HG03571 (cell line): ENCODE data around the gene RNPEP.
"Not testable (repeated sequence)": the region's sequence is repeated elsewhere in the genome, so short reads cannot be mapped to it uniquely, and the experiment has no call there.

Experiments
- ATAC-seq: cut with Tn5 transposase; IDR thresholded peaks from one replicate; pipeline ENCODE4 v1.9.1; 2021; ENCODE audit not compliant: unreplicated experiment

The RNPEP gene

GRCh38 chr1:201955729-201956143, 26.7 kb upstream of the RNPEP start:
- ATAC-seq: peak; percentile 34

- no peak for ATAC-seq
These were observed 24.1 kb upstream of the RNPEP start for GRCh38 chr1:201958348-201958747.

GRCh38 chr1:201962382-201962781, 20.1 kb upstream of the RNPEP start:
- not testable (repeated sequence) for ATAC-seq

DNA sequence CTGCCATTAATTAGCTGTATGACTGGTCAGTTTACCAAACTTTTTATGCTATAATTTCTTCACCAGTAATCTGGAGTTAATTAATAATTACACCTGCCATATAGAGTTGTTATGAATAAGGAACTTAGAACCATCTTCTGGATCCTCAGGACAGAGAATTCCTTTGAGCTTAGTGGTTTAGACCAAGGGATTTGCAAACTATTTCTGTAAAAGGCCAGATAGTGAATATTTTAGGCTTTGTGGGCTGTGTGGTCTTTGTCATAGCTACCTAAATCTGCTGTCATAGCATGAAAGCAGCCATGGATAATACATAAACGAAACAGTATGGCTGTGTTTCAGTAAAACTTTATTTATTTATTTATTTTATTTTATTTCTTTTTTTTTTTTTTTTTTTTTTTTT, 18.2 kb upstream of the RNPEP start:
- ATAC-seq: no peak

DNA sequence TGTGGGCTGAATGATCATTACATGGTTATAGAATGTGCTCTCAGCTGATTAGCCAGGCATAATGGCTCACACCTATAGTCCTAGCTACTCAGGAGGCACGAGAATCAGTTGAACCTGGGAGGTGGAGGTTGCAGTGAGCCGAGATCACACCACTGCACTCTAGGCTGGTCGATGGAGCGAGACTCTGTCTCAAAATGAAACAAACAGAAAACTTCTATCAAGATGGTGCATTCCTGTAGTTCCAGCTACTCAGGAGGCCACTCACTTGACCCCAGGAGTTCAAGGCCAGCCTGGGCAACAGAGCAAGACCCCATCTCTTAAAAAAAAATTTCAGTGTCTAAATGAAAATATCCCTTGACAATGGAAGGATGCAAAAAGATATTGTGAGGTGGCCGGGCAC, 16.3 kb upstream of the RNPEP start:
- ATAC-seq: no peak

- no peak for ATAC-seq
These were observed 14.1 kb upstream of the RNPEP start for GRCh38 chr1:201968202-201968925.

GRCh38 chr1:201970334-201971159, 11.9 kb upstream of the RNPEP start:
- no peak for ATAC-seq

- peak; percentile 20 for ATAC-seq
These were observed 296 bp upstream of the RNPEP start for GRCh38 chr1:201982082-201982622.

- no peak for ATAC-seq
These were observed 945 bp downstream of the RNPEP start for GRCh38 chr1:201983380-201983805.

DNA sequence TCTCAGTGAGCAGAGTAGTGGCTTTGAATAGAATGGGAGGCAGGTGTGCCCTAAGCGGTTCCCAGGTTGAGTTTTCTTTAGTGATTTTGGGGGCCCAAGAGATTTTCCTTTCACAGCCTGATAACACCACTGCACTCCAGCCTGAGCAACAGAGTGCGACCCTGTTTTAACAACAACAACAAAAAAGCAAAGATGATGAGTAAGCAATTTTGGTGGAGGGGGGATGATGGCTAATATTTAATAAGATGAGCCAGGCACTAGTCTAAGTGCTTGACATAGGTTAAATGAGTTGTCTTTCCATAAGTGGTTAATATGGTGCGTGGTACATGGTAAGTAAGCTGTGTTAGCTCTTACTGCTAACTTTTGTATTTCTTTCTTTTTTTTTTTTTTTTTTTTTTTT, 2.0 kb downstream of the RNPEP start:
- no peak for ATAC-seq

- ATAC-seq: no peak
These were observed 2.9 kb downstream of the RNPEP start for GRCh38 chr1:201985355-201985754.

GRCh38 chr1:201988601-201989000, 6.2 kb downstream of the RNPEP start:
- no peak for ATAC-seq

- ATAC-seq: no peak
These were observed 7.1 kb downstream of the RNPEP start for GRCh38 chr1:201989354-201990128.

GRCh38 chr1:201990427-201990826, 8.0 kb downstream of the RNPEP start:
- ATAC-seq: no peak

- ATAC-seq: no peak
These were observed 17.3 kb downstream of the RNPEP start for GRCh38 chr1:201999625-202000238.

DNA sequence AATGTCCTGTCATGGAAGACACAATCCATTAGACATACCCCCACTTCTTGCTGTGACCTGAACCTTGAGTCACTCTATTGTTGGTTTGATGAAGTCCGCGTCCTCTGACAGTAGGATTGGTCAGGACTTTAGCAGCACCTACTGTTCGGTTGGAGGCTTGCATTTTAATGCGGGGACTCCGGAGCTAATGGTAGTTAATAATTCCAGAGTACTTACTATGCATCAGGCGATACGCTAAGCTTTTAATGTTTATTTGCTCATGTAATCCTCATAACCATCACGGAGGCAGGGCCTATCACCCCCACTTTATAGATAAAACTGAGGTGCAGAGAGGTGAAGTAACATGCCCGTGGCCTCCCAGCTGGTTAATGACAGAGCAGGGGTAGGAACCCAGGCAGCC, 20.1 kb downstream of the RNPEP start:
- no peak for ATAC-seq

GRCh38 chr1:202004711-202005110, 22.3 kb downstream of the RNPEP start:
- ATAC-seq: no peak

GRCh38 chr1:202005958-202006357, 23.5 kb downstream of the RNPEP start:
- no peak for ATAC-seq

GRCh38 chr1:202007304-202007703, 24.9 kb downstream of the RNPEP start:
- ATAC-seq: no peak

DNA sequence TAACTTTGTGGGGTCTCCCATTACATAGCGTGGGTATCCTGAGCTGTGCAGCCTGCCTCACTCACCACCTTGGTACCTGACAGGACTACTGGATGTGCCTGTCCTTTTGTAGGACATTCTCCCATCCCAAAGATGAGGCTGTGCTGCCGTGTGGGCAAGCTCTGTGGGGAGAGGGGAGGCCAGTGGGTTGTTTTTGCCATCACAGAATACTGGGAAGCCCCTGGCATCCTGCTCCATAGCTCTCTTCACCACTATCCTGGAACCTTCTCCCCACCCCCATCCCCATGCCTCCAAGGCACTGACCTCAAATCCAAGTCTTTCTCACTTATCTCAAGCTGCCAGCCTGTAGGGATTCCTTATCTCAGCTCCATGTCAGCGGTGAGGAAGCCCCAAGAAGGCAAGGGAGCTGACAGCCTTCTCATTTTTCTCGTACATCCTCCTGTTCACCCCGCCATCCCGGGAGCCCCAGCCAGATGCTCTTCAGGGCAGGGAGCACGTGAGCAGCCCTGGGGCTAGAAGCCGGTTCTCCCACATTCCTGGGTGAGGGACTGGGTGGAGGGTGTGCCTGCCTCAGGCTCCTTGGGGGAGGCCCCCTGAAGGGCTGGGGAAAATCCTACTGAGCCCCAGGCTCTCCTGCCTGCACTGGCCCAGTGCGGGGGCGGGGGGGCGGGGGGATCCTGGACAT, 25.5 kb downstream of the RNPEP start:
- ATAC-seq: no peak
